Neural progenitor cell (in vitro differentiated cells): ENCODE measurements around the gene EIF6. TPM values are rescaled to one million over a fixed set of nuclear protein-coding genes. Genes with fewer than 3 reads are reported as not detected.

ENCODE experiments used
- DNase-seq: peaks from one replicate; pipeline ENCODE4 v3.0.0-alpha.2; 2016; ENCODE audit warnings: low spot score
- H2AFZ ChIP-seq: fragments of 200-600 bp; sonication (generic); replicated peaks from 2 replicates; pipeline ENCODE4 v1.6.1; 2016; ENCODE audit warnings: antibody characterized with exemption
- H3F3A ChIP-seq: fragments of 200-600 bp; sonication (generic); 2 replicates; pipeline ENCODE4 v1.6.1; 2016; ENCODE audit warnings: antibody characterized with exemption, low read depth
- H3K27ac ChIP-seq: fragments of 200-600 bp; sonication (generic); 2 replicates; pipeline ENCODE4 v1.5.1; 2016; ENCODE audit warnings: mild to moderate bottlenecking
- H3K27me3 ChIP-seq: fragments of 200-600 bp; sonication (generic); 2 replicates; pipeline ENCODE4 v1.6.1; 2016; ENCODE audit warnings: mild to moderate bottlenecking, moderate library complexity
- H3K36me3 ChIP-seq: fragments of 200-600 bp; sonication (generic); 2 replicates; pipeline ENCODE4 v1.5.1; 2016
- H3K4me1 ChIP-seq: fragments of 200-600 bp; sonication (generic); 2 replicates; pipeline ENCODE4 v1.6.1; 2016; ENCODE audit warnings: mixed run types
- H3K4me2 ChIP-seq: fragments of 200-600 bp; sonication (generic); 2 replicates; pipeline ENCODE4 v1.6.1; 2016
- H3K4me3 ChIP-seq: fragments of 200-600 bp; sonication (generic); 2 replicates; pipeline ENCODE4 v1.5.1; 2016
- H3K79me2 ChIP-seq: fragments of 200-600 bp; sonication (generic); 2 replicates; pipeline ENCODE4 v1.6.1; 2016; ENCODE audit warnings: low read depth
- H3K9ac ChIP-seq: fragments of 200-600 bp; sonication (generic); 2 replicates; pipeline ENCODE4 v1.6.1; 2016
- H3K9me3 ChIP-seq: fragments of 200-600 bp; sonication (generic); 2 replicates; pipeline ENCODE4 v1.5.1; 2016; ENCODE audit warnings: low read depth
- H4K20me1 ChIP-seq: fragments of 200-600 bp; sonication (generic); 2 replicates; pipeline ENCODE4 v1.6.1; 2016; ENCODE audit warnings: low read depth
- H3K27ac Mint-ChIP-seq: 3 replicates; pipeline ENCODE4 v1.8.0; 2021; ENCODE audit warnings: mixed read lengths
- H3K27me3 Mint-ChIP-seq: 2 replicates; pipeline ENCODE4 v1.8.0; 2022; ENCODE audit warnings: low read depth, mild to moderate bottlenecking, inconsistent platforms, moderate library complexity, mixed read lengths; ENCODE audit not compliant: insufficient read depth
- H3K36me3 Mint-ChIP-seq: 3 replicates; pipeline ENCODE4 v1.8.0; 2021; ENCODE audit warnings: mixed read lengths
- H3K4me1 Mint-ChIP-seq: 3 replicates; pipeline ENCODE4 v1.8.0; 2021; ENCODE audit warnings: mixed read lengths
- H3K4me3 Mint-ChIP-seq: 3 replicates; pipeline ENCODE4 v1.8.0; 2021; ENCODE audit warnings: mild to moderate bottlenecking, moderate library complexity, mixed read lengths
- H3K9me3 Mint-ChIP-seq: 3 replicates; pipeline ENCODE4 v1.8.0; 2020; ENCODE audit warnings: mixed read lengths
- CTCF ChIP-seq: fragments of 200-600 bp; sonication (generic); IDR thresholded peaks from 2 replicates; pipeline ENCODE4 v1.5.1; 2017; ENCODE audit warnings: antibody characterized with exemption, mild to moderate bottlenecking
- EZH2 ChIP-seq: fragments of 200-600 bp; sonication (generic); IDR thresholded peaks from 2 replicates; pipeline ENCODE4 v1.6.1; 2017; ENCODE audit warnings: antibody characterized with exemption, mild to moderate bottlenecking, moderate library complexity
- EZH2phosphoT487 ChIP-seq: fragments of 200-600 bp; sonication (generic); IDR thresholded peaks from 2 replicates; pipeline ENCODE4 v1.6.1; 2017; ENCODE audit warnings: antibody characterized with exemption
- total RNA-seq: library from RNA; depleted of rRNA; stranded (reverse); fragments of >200 nt; gene quantifications from 2 replicates; pipeline ENCODE4 v1.2.3, GENCODE V29; 2015; ENCODE audit warnings: low replicate concordance

EIF6 gene
- total RNA-seq, 1 donor from 2014 or later: 47.5 TPM

DNA sequence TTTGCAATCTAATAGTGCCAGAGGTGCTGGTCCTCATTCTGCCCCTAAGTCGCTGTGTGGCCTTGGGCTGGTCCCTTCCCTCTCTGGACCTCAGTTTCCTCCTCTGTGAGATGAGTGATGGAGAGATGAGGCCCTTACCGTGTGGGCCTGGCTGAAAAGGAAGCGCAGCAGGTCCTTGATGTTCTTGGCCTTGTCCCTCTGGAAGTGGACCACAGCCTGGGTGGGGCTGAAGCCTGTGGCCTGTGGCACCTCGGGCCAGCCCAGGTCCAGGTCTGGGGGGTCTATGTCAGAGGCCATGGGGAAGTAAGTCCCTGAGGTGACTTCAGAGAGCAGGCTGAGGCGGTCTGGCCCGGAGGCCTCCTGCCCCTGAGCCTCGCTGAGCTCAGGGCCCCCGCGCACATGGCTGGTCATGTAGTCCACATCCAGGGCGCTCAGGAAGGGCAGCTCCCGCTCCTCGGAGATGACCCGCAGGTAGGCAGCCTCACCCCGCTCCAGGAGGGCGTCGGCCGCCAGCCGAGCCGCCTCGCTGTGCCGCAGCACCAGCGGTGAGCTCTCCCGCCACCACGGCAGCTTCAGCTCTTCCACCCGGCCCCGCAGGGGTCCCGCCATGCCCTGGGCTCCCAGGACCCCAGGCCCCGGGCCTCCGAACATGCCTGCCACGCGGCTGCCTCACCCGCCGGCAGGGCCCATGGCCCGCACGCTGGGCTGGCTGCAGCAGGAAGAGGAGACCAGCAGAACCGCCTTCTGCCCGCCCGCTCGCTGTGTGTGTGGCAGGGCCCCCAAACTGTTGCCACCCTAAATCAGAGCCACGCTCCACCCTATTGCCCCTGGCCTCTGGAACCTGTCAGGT is 7.3 kb upstream of the EIF6 start, which contains the start of gene FAM83C:
Gene FAM83C (minus strand): TSS at position 772 of the 850 bp plus-strand sequence. CDS start 121 bp downstream, at position 651.
- H2AFZ ChIP-seq: no peak within 1 kb of the TSS
- H3K9me3 Mint-ChIP-seq: no peaks in the 10 kb centered on the region
- DNase-seq: no peak
- no peak within 1 kb of the TSS for H3K4me3 Mint-ChIP-seq
- no peaks in the 10 kb centered on the region for H3K9me3 ChIP-seq
- H3K4me1 Mint-ChIP-seq: no peaks in the 10 kb centered on the region
- peak within 1 kb of the TSS; percentile 68 for H3K27ac Mint-ChIP-seq
- H3K27me3 ChIP-seq: no peaks in the 10 kb centered on the region
- no peaks in the 10 kb centered on the region for H3K36me3 Mint-ChIP-seq
- no peak within 1 kb of the TSS for H3K4me2 ChIP-seq
- no peaks in the 10 kb centered on the region for H4K20me1 ChIP-seq
- H3K9ac ChIP-seq: no peak within 1 kb of the TSS
- no peak within 1 kb of the TSS for H3K4me3 ChIP-seq
- H3K36me3 ChIP-seq: no peaks in the 10 kb centered on the region
- no peaks in the 10 kb centered on the region for H3F3A ChIP-seq
- H3K27ac ChIP-seq: no peak within 1 kb of the TSS
- peaks cover 12% of the 10 kb centered on the region for H3K27me3 Mint-ChIP-seq
- no peaks in the 10 kb centered on the region for H3K79me2 ChIP-seq
- no peak for TF ChIP-seq CTCF
- no peak for TF ChIP-seq EZH2phosphoT487
- no peak for TF ChIP-seq EZH2
- H3K4me1 ChIP-seq: no peaks in the 10 kb centered on the region

- H3K4me2 ChIP-seq: no peak overlapping the region
- no peak for TF ChIP-seq EZH2
- TF ChIP-seq EZH2phosphoT487: no peak
- no peak for TF ChIP-seq CTCF
- H3K36me3 ChIP-seq: no peaks in the 10 kb centered on the region
- no peak overlapping the region for H3K4me3 Mint-ChIP-seq
- no peaks in the 10 kb centered on the region for H4K20me1 ChIP-seq
- no peak for DNase-seq
- H3K4me3 ChIP-seq: no peak overlapping the region
- no peak overlapping the region for H3K27ac ChIP-seq
- no peak overlapping the region for H3K9ac ChIP-seq
- no peaks in the 10 kb centered on the region for H3K9me3 ChIP-seq
- H3K4me1 ChIP-seq: no peaks in the 10 kb centered on the region
- no peaks in the 10 kb centered on the region for H3K27me3 ChIP-seq
- no peak overlapping the region for H3K27ac Mint-ChIP-seq
- no peak overlapping the region for H2AFZ ChIP-seq
- H3K9me3 Mint-ChIP-seq: no peaks in the 10 kb centered on the region
- peaks cover 2% of the 10 kb centered on the region for H3K4me1 Mint-ChIP-seq
- H3K27me3 Mint-ChIP-seq: peaks cover 12% of the 10 kb centered on the region
- no peaks in the 10 kb centered on the region for H3K79me2 ChIP-seq
- no peaks in the 10 kb centered on the region for H3K36me3 Mint-ChIP-seq
- H3F3A ChIP-seq: no peaks in the 10 kb centered on the region
These were observed 6.4 kb upstream of the EIF6 start for GRCh38 chr20:35290887-35291417.

GRCh38 chr20:35290186-35290886 is 5.8 kb upstream of the EIF6 start:
- Histone ChIP-seq H3K4me2 (no peak overlapping the region), H3K9me3 (no peaks in the 10 kb centered on the region), H3K36me3 (no peaks in the 10 kb centered on the region), H3K79me2 (no peaks in the 10 kb centered on the region), H3K27me3 (no peaks in the 10 kb centered on the region), H3K27ac (no peak overlapping the region), H3F3A (no peaks in the 10 kb centered on the region), H3K4me1 (no peaks in the 10 kb centered on the region), H2AFZ (no peak overlapping the region), H4K20me1 (no peaks in the 10 kb centered on the region), H3K9ac (no peak overlapping the region), H3K4me3 (no peak overlapping the region)
- no peak for TF ChIP-seq EZH2phosphoT487
- TF ChIP-seq CTCF: no peak
- TF ChIP-seq EZH2: no peak
- H3K36me3 Mint-ChIP-seq: no peaks in the 10 kb centered on the region
- no peak overlapping the region for H3K4me3 Mint-ChIP-seq
- no peak overlapping the region for H3K27ac Mint-ChIP-seq
- peaks cover 7% of the 10 kb centered on the region for H3K4me1 Mint-ChIP-seq
- peaks cover 9% of the 10 kb centered on the region for H3K27me3 Mint-ChIP-seq
- no peaks in the 10 kb centered on the region for H3K9me3 Mint-ChIP-seq
- no peak for DNase-seq
